Astrocyte (in vitro differentiated cells and primary cell): ENCODE results near the gene MYBL2.

ENCODE experiments used
- EZH2 ChIP-seq: IDR thresholded peaks from 2 replicates; pipeline ENCODE4 v1.6.1; 2012; ENCODE audit warnings: mild to moderate bottlenecking, low read length, inconsistent platforms; ENCODE audit not compliant: insufficient read depth
- TF ChIP-seq, protein P1 (sequence below): IDR thresholded peaks from 2 replicates; pipeline ENCODE4 v1.5.1; 2011; ENCODE audit warnings: low read depth, mild to moderate bottlenecking, inconsistent platforms, low read length, moderate library complexity; ENCODE audit not compliant: insufficient read depth

DNA sequence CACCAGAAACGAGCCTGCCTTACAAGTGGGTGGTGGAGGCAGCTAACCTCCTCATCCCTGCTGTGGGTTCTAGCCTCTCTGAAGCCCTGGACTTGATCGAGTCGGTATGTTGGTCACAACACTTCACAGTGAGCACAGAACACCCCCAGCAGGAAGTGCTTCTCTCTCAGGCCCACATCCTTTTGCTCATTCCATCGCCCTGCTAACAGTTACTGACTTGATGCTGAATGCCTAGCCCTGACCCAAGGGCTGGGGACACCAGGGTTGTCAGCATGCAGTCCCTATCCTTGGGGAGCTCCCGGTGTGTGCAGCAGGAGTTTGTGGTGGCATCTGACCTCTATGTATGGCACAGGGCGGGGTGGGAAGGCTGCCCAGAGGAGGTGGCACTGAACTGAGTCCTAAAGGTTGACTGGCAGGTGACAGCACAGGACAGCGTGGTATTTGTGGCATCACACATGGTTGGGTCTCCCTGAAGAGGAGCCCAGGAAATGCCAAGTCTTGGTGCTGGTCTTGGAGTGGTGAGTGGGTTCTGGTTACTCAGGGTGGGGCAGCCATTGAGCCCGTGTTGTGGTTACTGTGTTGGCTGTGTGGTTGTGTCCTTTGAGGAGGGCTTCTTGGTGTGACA lies 33.1 kb downstream of the MYBL2 start:
- TF ChIP-seq, protein P1, sequence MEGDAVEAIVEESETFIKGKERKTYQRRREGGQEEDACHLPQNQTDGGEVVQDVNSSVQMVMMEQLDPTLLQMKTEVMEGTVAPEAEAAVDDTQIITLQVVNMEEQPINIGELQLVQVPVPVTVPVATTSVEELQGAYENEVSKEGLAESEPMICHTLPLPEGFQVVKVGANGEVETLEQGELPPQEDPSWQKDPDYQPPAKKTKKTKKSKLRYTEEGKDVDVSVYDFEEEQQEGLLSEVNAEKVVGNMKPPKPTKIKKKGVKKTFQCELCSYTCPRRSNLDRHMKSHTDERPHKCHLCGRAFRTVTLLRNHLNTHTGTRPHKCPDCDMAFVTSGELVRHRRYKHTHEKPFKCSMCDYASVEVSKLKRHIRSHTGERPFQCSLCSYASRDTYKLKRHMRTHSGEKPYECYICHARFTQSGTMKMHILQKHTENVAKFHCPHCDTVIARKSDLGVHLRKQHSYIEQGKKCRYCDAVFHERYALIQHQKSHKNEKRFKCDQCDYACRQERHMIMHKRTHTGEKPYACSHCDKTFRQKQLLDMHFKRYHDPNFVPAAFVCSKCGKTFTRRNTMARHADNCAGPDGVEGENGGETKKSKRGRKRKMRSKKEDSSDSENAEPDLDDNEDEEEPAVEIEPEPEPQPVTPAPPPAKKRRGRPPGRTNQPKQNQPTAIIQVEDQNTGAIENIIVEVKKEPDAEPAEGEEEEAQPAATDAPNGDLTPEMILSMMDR = no peak
- TF ChIP-seq EZH2 = no peak
